Stimulated activated CD4-positive, alpha-beta T cell treated with anti-CD3 and anti-CD28 coated beads, Interleukin-1b, Interleukin-23, amount 100 ng/mL, for 48 hours (primary cell): Measurements from ENCODE around the gene ZNF275.
A peak's percentile ranks its signal among the peaks of the same experiment; 100 is the strongest.
"Not testable (repeated sequence)": the region's sequence is repeated elsewhere in the genome, so short reads cannot be mapped to it uniquely, and the experiment has no call there.

Source experiments
- DNase-seq: peaks from one replicate; pipeline ENCODE4 v3.0.0-alpha.2; 2020

The ZNF275 gene

DNA sequence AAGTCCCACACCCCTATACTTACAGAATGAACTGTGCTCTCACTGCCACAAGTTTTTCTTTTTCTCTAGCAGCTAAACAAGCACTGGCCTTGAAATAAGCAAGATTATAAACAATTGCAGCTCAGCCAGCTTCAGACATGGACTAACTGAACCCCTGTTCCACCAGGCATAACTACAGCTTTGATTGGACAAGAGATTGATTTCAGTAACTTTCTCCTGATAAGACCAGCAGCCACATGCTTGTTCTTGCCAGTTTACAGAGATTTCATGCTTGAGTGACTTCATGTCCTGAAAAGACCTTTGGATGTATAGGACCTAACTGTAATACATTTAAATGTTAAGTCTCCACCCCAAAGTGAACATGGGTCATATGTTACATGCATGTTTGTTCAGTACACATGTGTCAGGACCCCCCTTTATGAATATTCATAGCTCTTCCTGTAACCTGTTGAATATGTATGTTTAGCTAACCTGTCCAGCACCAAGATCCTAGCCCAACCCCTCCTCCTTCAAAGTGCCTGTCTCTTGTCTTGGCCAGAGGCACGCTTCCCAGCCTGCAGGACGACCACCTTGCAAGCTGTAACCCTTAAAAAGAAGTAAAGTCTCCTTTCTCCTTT is 27.9 kb downstream of the ZNF275 start:
- DNase-seq: no peak

DNA sequence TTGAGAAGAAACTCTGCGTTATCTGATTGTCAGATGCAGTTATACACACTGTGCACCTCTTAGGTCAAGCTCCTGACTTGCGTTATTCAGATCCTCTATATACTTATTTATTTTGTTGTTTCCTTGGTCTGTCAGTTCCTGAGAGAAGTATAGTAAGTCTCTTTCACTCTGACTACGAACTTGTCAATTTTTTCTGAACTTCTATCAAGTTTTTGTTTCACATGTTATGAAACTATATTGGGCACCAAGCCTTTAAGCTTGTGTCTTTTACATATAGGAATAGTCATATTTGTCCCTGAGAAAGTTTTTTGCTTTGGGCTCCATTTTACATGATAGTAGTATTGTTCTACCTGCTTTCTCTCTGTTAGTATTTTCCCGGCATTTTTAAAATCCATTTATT is 31.7 kb downstream of the ZNF275 start:
- DNase-seq: no peak

DNA sequence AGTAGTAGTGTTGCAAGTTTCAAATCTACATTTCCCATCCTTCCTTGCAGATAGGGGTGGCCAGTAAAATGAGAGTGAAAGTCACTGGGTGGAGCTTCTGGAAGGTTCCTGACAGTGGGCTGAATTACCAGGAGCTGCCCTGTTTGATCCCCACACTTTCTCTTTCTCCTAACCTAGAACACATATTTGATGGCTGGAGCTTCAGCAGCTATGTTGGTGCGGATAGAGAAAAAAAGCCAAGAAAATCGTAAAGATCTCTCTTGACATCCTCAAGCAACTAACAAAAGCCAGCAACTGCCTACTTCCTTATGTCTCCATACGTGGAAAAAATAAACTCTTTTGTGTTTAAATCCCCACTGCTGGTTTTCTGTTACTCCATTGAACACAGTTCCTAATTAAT is 32.2 kb downstream of the ZNF275 start:
- no peak for DNase-seq

DNA sequence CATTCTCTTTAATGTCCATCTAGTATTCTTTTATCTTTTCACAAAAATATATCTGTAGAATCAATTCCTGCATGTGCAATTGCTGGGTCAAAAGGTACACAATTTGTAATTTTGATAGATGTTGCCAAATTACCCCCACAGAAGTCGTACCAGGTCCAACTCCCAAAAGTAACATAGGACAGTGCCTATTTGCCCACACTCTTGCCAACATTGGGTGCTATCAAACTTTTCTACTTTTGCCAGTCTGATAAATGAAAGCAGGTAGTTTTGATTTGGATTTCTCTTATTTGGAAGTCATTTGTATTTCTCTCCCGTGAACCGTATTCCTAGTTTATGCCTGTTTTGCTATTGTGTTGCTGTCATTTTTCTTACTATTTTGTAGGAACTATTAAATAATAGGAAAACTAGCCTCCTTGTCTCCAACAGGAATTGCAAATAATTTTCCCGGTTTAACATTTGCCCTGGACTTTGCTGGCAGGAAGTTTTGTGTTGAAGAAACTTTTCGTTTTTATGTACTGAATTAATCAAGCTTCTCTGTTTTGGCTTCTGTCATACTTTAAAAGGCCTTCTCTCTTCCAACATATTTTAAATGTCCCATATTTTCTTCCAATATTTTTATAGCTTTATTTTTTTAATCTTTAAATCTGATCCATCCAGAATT is 33.1 kb downstream of the ZNF275 start:
- no peak for DNase-seq

DNA sequence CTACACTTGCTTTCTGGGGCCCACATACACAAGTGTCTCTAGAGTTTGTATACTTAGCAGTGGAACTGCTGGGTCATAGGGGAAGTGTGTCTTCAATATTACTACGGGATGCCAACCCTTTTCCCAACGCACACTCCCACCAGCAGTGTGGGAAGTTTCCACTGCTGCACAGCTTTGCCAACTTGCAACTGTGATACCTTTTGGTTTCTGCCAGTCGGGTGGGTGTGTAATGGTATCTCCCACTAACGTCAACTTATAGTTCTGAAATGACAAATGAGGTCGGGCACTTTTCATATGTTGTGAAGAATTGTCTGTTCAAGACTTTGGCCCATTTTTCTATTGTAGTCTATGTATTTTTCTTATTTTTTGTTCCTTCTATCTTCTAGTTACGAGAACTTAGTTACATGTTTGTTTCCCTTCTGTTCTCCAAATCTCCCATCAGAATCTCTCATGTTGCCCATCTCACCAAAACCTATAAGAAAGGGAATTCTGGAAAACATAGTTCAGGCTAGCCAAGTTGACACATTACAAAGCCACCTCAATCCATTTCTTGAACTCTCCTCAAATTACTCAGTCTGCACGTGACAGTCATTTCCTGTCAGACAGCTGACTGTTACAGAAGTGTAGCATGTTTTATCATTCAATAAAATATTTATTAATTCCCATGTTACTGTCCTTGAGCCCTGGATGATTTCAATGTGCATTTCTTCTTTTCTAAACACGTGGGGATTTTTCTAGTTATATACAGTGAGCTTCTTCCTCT is 36.5 kb downstream of the ZNF275 start:
- no peak for DNase-seq

DNA sequence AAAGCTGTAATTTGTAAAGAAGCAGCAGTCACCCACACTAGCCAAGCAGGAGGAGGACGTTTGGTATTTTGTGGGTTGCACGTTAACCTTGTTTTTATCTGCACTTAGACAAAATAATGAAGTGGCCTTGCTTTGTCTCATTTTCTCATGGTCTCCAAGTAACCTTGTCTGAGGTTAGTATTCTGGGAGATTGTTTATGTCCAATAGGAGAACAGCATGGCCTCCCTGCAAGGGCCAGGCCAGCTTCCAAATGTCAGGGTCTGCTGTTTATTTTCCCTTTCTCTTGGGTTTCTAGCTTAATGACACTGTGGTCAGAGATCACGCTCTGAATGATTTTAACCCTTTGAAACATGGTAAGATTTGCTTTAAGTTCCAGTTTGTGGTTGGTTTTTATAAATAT is 37.3 kb downstream of the ZNF275 start:
- no peak for DNase-seq

DNA sequence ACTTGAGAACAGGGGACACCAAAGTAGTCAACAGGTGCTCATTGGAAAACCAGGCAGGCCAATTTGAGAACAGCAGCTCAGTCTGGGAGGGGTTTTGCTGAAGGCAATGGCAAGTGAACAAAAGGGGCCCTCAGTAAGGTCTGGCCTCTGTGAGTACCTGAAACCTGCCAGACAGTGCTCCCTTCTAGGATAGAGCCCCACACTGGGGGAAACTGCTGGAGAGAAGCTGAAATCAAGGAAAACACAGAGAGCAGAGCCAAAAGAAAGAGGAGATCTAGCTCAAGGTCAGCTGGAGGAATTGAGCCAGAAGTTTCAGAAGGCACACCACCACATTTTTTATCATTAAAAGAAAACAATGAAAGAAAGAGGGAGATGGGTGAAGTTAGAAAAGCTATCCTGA is 39.0 kb downstream of the ZNF275 start:
- no peak for DNase-seq

DNA sequence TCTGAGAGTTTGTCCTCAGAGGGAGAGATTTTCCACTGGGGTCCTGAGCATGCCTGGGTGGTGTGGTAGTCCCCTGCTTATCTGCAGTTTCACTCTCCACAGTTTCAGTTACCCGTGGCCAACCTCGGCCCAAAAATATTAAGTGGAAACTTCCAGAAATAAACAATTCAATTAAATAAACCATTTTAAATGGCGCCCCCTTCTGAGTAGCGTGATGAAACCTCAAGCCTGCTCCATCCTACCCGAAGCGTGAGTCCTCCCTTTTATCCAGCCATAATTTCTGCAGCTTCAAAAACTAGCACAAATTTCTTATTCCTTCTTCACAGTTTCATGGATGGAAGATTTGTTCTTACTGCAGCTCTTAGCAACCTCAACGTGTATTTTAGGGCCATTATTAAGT is 40.5 kb downstream of the ZNF275 start:
- no peak for DNase-seq

DNA sequence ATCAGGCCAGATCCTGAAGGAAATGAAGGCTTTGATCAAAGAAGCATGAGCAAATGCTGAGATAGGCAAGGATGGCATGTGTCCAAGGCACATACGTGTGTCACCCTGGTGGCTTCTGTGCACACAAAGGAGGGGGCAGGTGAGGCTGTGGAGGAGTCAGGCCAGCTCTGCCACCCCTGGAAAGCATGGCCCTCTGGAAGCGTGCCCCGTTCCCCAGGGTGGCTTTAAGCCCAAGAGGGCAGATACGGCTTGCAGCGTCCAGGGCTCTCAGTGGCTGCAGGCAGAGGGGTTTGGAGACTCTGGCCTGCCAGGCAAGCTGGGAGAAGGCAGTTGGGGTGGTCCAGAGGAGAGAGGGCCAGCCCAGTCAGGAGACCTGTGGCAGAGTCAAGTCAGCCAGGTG is 41.6 kb downstream of the ZNF275 start:
- DNase-seq: no peak

DNA sequence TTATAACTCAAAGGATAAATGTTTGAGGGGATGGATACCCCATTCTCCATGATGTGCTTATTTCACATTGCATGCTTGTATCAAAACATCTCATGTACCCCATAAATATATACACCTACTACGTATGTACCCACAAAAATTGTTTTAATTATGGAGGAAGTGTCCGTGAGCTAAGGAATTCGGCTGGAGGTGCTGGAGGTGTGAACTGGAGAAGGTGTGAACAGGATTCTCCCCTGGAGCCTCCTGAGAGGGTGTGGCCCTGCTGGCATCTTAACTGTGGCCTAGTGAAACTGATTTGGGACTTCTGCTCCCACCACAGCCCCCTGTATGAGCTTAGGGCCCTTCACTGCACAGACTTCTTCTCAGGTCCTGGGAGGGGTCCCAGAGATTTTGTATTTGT is 43.8 kb downstream of the ZNF275 start:
- DNase-seq: no peak

DNA sequence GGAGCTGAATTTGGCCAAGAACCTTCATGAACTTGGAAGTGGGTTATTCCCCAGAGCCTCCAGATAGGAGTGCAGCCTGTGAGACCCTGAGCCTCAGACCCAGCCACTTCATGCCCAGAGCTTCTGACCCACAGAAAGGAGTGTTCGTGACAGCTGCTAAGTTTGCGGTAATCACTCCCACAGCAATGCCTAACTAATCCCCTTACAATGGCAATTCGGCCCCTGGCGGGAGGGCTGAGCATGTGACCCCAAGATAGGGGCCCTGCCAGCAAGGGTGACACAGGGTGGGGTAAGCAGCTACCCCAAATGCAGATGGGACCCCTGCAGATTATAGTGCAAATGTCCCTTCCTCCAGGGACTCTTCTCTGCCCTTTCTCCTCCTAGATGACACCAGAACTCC is 44.7 kb downstream of the ZNF275 start:
- DNase-seq: no peak

DNA sequence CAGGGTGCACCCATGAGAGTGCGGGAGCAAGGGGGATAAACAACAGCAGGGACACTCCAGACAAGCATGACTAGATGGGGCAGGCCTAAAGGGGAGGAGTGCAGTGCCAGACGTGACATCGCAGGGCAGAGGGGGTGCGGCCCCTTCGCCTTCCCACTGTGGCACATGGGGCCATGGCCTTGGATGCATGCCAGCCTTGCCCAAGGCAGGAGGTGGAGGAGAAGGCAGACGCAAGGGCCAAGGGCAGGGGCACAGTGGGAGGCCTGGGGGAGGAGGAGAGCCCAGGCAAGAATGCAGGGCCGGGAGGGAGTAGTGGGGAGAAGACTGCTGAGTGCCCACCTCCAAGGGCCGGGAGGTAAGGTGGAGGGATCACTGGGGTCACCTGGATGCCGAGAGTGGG is 45.6 kb downstream of the ZNF275 start:
- no peak for DNase-seq

DNA sequence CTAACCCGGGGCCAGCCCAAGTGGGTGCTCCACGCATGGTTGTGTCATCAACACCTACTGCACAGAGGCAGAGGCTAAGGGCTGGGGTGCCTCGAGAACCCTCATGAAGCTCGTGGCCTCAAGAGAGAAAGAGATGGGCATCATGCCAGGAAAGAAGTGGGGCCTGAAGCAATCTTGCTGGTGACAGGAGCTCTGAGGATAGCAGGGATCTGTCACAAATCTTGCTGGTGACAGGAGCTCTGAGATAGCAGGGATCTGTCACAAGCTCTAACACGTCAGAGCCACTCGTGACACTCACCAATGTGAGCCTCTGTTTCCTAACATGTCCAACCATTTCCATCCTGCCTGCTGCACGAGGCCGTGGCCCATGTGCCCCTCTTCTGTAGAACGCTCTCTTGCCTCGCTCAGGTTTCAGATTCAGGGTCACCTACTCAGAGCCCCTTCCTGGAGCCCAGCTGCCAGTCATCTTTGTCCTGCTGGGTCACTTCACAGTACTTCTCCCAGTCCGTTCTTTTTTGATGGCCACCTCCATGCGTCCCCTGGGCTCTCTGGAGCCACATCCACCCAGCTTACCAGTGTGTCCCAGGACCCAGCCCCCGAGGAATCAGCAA is 46.1 kb downstream of the ZNF275 start:
- no peak for DNase-seq

DNA sequence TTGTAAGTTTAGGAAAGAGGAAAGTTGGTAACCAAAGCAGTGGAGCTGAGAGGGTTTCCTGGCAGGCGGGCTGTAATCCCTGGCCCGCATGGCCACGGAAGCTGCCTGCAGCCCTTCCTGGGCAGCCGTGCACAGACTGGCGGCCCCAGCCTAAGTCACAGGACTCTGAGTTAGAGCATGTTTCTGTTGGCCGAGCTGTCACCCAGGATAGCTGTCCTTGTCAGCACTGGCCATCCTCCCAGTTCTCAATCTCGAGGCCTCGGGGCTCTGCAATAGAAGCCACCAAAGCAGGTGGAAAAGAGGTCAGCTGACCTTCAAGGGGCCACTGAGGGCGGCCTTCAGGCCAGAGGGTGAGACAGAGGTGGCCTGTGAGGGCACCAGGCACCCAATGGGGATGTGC is 46.7 kb downstream of the ZNF275 start:
- no peak for DNase-seq

DNA sequence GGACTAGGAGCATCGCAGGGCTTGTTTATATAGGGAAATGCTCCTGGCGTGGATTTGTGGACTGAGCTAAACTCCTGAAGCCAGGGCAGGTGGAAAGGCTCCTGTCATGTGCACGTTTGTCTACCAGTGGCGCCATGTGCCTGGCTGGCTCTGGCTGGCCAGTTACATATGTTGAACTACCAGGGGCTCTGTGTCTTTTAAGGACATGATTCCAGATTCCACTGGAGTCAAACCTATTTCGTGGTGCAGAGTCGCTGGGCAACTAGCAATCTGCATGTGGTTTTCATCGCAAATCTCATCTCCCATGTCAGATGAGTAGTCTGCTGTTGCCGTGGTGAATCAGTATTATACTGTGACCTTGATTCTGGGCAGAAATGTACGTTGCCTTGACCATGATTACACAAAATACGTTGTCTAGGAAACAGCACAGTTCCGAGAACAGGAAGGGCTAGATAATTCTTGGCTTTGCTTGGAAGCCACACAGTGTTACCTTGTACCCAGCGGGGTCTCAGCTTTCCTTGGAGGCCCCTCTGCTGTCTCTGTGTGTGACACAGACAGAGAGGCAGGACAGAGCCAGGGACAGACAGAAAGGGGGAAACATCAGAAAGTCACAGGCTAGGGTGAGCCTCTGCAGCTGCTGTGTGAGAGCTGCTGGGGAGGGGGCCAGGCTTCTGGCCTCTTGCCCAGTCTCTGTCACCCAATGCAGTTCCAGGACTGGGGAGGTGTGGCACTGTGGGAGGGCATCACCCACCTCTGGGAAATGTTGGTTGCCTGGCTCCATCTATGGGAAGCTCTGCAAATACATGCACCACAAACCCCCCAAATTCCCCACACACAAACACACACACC is 48.0 kb downstream of the ZNF275 start:
- DNase-seq: peak; percentile 31

DNA sequence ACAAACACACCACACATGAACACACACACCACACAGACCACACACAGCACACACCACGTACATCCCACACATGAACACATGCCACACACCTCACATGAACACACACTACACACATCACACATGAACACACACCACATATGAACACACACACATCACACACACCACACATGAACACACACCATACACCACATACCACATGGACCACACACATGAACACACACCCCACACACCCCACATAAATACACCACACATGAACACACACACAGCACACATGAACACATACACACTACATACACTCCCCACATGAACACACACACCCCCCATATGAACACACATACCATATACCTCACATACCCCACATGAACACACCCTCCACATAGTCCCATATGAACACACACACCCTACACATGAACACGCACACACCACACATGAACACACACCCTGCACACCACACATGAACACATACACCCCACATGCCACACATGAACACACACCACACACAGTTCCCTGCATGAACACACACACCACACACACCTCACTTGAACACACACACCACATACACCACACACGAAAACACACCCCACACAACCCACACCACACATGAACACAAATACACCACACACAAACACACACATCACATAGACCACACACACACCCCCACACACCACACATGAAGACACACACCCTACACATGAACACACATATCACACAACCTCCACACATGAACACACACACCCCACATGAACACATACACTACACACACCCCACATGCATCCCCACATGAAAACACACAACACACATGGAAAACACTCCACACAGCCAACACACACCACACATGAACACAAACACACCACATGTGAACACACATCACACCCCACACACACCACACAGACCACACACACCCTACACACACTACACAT is 48.9 kb downstream of the ZNF275 start:
- DNase-seq: no peak

DNA sequence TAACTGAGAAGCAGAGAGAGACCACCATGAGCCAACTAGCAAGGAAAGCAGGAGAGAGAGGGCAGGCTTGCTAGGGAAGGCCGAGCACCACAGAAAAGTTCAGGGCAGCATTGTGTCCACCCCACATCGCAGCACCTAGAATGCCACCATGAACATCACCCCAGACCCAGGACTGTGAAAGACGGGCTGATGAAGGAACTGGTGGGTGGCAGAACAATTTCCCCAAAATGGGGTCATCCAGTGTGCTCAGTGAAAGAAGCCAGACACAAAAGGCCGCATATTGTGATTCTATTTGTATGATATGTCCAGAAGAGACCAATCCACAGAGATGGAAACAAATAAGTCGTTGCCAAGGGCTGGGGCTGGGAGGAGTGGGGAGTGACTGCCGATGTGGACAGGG is 50.4 kb downstream of the ZNF275 start:
- no peak for DNase-seq

DNA sequence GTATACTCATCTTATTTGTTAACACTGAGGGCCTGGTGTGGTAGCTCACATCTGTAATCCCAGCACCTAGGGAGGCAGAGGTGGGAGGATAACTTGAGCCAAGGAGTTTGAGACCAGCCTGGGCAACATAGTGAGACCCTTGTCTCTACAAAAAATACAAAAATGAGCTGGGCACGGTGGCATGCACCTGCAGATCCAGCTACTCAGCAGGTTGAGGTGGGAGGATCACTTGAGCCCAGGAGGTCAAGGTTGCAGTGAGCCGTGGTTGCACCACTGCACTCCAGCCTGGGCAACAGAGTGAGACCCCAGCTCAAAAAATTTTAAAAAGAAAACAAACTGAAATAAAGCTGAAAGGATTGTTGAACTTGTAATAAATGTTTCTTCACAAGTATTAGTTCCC is 51.0 kb downstream of the ZNF275 start:
- not testable (repeated sequence) for DNase-seq

DNA sequence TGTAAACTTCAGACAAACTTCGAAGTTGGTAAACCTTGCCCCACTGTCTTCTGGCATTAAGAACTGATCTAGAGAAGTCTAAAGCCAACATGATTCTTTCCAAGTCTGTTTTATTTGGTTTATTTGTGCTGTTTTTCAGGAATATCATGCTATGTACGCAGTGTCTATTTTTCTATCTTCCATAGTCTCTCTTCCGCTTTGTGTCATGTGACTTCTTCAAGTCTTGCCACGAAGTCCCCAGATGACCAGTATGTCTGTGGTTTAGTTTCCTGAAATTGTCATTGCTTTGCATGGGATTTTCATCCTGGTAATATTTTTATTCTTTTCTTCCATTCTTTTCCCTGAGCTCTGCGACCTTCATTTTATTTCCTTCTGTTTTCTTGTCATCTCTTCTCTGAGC is 52.1 kb downstream of the ZNF275 start:
- DNase-seq: no peak

DNA sequence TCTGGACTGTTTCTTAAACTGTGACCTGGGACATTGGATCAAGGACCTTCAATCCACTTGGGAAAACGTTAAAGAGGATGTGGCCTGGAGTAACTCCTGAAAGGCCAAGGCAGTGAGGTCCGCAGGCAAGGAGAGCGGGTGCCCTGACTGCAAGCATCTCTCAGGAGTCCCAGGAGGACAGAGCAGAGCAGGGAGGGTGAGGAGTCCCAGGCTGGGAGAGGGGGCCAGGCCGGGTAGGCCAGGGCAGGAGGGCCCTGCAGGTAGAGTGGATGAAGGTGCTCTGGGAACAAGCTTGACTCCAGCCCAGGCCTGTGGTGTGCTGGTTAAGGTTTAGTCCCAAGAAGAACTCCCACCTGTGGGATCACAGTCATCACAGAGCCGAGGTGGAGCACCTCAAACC is 53.4 kb downstream of the ZNF275 start:
- DNase-seq: no peak

DNA sequence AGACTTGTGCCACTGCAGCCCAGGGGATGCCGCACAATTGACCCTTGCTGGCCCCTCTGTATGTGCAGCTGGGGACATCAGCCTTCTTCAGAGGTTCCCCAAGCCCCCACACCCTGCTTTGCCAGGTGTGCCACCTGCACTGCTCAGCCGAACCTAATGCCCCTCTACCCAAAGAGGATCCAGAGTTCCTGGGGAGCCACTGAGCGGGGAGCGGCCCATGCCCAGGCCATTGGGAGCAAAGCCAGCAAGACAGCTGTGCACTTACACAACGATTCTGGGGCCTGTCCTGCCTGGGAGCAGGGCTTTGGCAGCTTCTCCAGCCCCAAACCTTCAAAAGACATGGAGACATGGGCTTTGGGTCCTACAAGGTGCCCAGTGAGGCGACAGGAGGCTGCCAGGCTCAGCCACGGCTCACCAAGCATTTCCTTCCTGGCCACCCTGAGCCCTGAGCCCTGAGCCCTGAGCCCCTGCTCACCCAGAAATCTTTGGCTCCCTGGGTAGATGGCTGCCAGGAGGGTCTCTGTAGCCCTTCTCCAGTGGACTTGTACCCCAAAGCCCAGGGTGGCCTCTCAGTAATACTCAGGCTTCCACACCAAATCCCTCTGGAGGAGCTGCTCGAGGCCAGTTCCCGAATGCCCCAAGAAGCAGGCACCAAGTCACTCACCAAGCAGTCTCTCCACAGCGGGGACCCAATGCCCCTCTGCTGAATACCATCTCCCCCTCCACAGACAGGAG is 54.2 kb downstream of the ZNF275 start:
- DNase-seq: no peak
